Upper lobe of left lung (tissue), 4 donors: ENCODE results near the gene WNT3.
"Not testable (repeated sequence)": the region's sequence is repeated elsewhere in the genome, so short reads cannot be mapped to it uniquely, and the experiment has no call there.

Source experiments
- EP300 ChIP-seq, 4 donors: sonication (generic); formaldehyde crosslinking; IDR thresholded peaks; one replicate each; pipeline ENCODE4 v1.5.1; 2017; ENCODE audit warnings: antibody characterized with exemption in 4 of 4, control low read depth in 2 of 4
- POLR2A ChIP-seq, 4 donors: fragments of 450-650 bp; IDR thresholded peaks; one replicate each; pipeline ENCODE4 v1.5.1; 2016 to 2017; ENCODE audit warnings: antibody characterized with exemption in 4 of 4, mild to moderate bottlenecking in 2 of 4
- POLR2AphosphoS5 ChIP-seq, 2 donors: sonication (generic); formaldehyde crosslinking; IDR thresholded peaks; one replicate each; pipeline ENCODE4 v1.5.1; 2017; ENCODE audit warnings: antibody characterized with exemption in 2 of 2
- TF ChIP-seq, protein P1 (sequence below), 6 experiments: fragments of 450-650 bp in 4 of 6; fragments of 200-600 bp in 2 of 6; sonication (generic) in 2 of 6; IDR thresholded peaks; one replicate each; pipeline ENCODE4 v1.5.1; 2016 to 2019; ENCODE audit warnings: antibody characterized with exemption in 6 of 6

DNA sequence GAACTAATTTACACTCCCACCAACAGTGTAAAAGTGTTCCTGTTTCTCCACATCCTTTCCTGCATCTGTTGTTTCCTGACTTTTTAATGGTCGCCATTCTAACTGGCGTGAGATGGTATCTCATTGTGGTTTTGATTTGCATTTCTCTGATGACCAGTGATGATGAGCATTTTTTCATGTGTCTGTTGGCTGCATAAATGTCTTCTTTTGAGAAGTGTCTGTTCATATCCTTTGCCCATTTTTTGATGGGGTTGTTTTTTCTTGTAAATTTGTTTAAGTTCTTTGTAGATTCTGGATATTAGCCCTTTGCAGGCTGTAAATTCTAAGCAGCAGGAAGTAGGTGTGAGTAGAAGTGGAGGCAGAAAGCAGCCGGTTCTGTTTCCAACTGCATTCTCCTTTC lies 22.1 kb upstream of the WNT3 start:
- TF ChIP-seq, protein P1, sequence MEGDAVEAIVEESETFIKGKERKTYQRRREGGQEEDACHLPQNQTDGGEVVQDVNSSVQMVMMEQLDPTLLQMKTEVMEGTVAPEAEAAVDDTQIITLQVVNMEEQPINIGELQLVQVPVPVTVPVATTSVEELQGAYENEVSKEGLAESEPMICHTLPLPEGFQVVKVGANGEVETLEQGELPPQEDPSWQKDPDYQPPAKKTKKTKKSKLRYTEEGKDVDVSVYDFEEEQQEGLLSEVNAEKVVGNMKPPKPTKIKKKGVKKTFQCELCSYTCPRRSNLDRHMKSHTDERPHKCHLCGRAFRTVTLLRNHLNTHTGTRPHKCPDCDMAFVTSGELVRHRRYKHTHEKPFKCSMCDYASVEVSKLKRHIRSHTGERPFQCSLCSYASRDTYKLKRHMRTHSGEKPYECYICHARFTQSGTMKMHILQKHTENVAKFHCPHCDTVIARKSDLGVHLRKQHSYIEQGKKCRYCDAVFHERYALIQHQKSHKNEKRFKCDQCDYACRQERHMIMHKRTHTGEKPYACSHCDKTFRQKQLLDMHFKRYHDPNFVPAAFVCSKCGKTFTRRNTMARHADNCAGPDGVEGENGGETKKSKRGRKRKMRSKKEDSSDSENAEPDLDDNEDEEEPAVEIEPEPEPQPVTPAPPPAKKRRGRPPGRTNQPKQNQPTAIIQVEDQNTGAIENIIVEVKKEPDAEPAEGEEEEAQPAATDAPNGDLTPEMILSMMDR (IDR thresholded peaks at IDR 0.05): not testable (repeated sequence)
- not testable (repeated sequence) for TF ChIP-seq EP300, POLR2AphosphoS5, POLR2A (IDR thresholded peaks at IDR 0.05)
